GM12878 (cell line): ENCODE results near the gene ASB6. TPM values are rescaled to one million over a fixed set of nuclear protein-coding genes. Genes with fewer than 3 reads are reported as not detected.

Experiments used
- ATAC-seq: fragments of 200-7000 bp; cut with Tn5 transposase; 3 replicates; pipeline ENCODE4 v1.9.1; 2020; ENCODE audit warnings: mild to moderate bottlenecking, moderate library complexity
- BruUV-seq: library from RNA; stranded (reverse); fragments of 400-500 nt; replicated peaks from 2 replicates; lab custom pipeline; 2021; lab: Mats Ljungman, UMichigan
- CTCF ChIA-PET: fragments of 300-600 bp; sonication (Branson Sonifier 250); formaldehyde crosslinking; extraction: SDS; loops from one replicate; lab custom pipeline; 2021; ENCODE audit warnings: inconsistent platforms; lab: Yijun Ruan, JAX
- POLR2A ChIA-PET: fragments of 350-600 bp; formaldehyde crosslinking; extraction: SDS; loops from one replicate; lab custom pipeline; 2021; ENCODE audit warnings: inconsistent platforms; lab: Charles Lee
- RAD21 ChIA-PET: fragments of 300-600 bp; sonication (Branson Sonifier 250); formaldehyde crosslinking; loops from one replicate; lab custom pipeline; 2023; ENCODE audit warnings: antibody characterized with exemption; ENCODE audit not compliant: unreplicated experiment; lab: Charles Lee
- SMC1A ChIA-PET: fragments of 300-600 bp; sonication (Branson Sonifier 250); formaldehyde crosslinking; loops from one replicate; lab custom pipeline; 2023; ENCODE audit not compliant: unreplicated experiment, uncharacterized antibody; lab: Charles Lee
- DNase-seq: peaks from one replicate; pipeline ENCODE4 v3.0.0-alpha.2; 2011; ENCODE audit warnings: low read depth, low spot score
- FAIRE-seq: peaks from 3 replicates; lab custom pipeline; 2011; peaks lifted over from hg19 to GRCh38; lab: Jason Lieb, UNC
- H2AFZ ChIP-seq: 2 replicates; pipeline ENCODE4 v1.6.0; 2011; ENCODE audit warnings: low read depth, low read length, control low read depth; ENCODE audit not compliant: control insufficient read depth
- H3K27ac ChIP-seq: 2 replicates; pipeline ENCODE4 v1.5.1; 2011; ENCODE audit warnings: control low read depth; ENCODE audit not compliant: control insufficient read depth, insufficient read depth
- H3K27me3 ChIP-seq, 2 experiments: replicated peaks in 1 of 2; 2 replicates each; pipeline versions ENCODE4 v1.6.0 to v1.6.1; 2011; ENCODE audit warnings: low read length in 1 of 2; ENCODE audit not compliant: control insufficient read depth in 2 of 2, insufficient read depth in 2 of 2
- H3K36me3 ChIP-seq, 2 experiments: 2 replicates each; pipeline ENCODE4 v1.5.1; 2011; ENCODE audit warnings: low read length in 1 of 2; ENCODE audit not compliant: control insufficient read depth in 2 of 2, insufficient read depth in 2 of 2
- H3K4me1 ChIP-seq: 2 replicates; pipeline ENCODE4 v1.6.1; 2011; ENCODE audit warnings: mild to moderate bottlenecking, low read length, moderate library complexity, mixed read lengths; ENCODE audit not compliant: control insufficient read depth, insufficient read depth
- H3K4me2 ChIP-seq: 2 replicates; pipeline ENCODE4 v1.6.0; 2011; ENCODE audit warnings: control low read depth; ENCODE audit not compliant: control insufficient read depth, insufficient read depth
- H3K4me3 ChIP-seq: fragments of 200-600 bp; sonication (generic); 2 replicates; pipeline ENCODE4 v1.5.1; 2016
- H3K79me2 ChIP-seq: 2 replicates; pipeline ENCODE4 v1.6.0; 2011; ENCODE audit warnings: low read length; ENCODE audit not compliant: control insufficient read depth, insufficient read depth
- H3K9ac ChIP-seq: 2 replicates; pipeline ENCODE4 v1.8.0; 2011; ENCODE audit warnings: low read length, control low read depth, mixed read lengths; ENCODE audit not compliant: control insufficient read depth, insufficient read depth
- H3K9me3 ChIP-seq: replicated peaks from 3 replicates; pipeline ENCODE4 v1.5.1; 2011; ENCODE audit warnings: mild to moderate bottlenecking, low read length; ENCODE audit not compliant: control insufficient read depth, insufficient read depth
- H4K20me1 ChIP-seq: 2 replicates; pipeline ENCODE4 v1.6.0; 2011; ENCODE audit not compliant: control insufficient read depth, insufficient read depth
- ATF3 ChIP-seq: IDR thresholded peaks from 2 replicates; pipeline ENCODE4 v1.6.1; 2011; ENCODE audit warnings: low read depth, mild to moderate bottlenecking, low read length, moderate library complexity, borderline replicate concordance; ENCODE audit errors: extremely low read depth
- BMI1 ChIP-seq: fragments of 450-650 bp; IDR thresholded peaks from 2 replicates; pipeline ENCODE4 v1.6.1; 2016; ENCODE audit warnings: mild to moderate bottlenecking, moderate library complexity, borderline replicate concordance
- CEBPB ChIP-seq, 2 experiments: fragments of 150-350 bp in 1 of 2; IDR thresholded peaks; 2 replicates each; pipeline ENCODE4 v1.6.1; 2012 to 2014; ENCODE audit warnings: low read depth in 2 of 2, low read length in 2 of 2, borderline replicate concordance in 1 of 2, inconsistent platforms in 1 of 2
- E4F1 ChIP-seq: fragments of 450-650 bp; IDR thresholded peaks from 2 replicates; pipeline ENCODE4 v1.6.1; 2018; ENCODE audit warnings: borderline replicate concordance, mild to moderate bottlenecking; ENCODE audit not compliant: partially characterized antibody
- FOXM1 ChIP-seq: IDR thresholded peaks from 2 replicates; pipeline ENCODE4 v1.6.1; 2012; ENCODE audit warnings: low read depth, mild to moderate bottlenecking, inconsistent platforms, low read length, moderate library complexity
- POLR2AphosphoS5 ChIP-seq: IDR thresholded peaks from 2 replicates; pipeline ENCODE4 v1.6.1; 2011; ENCODE audit warnings: mild to moderate bottlenecking, low read length, inconsistent platforms
- SMARCA5 ChIP-seq: fragments of 450-650 bp; IDR thresholded peaks from 2 replicates; pipeline ENCODE4 v1.6.1; 2017; ENCODE audit warnings: mild to moderate bottlenecking
- WGBS: methylation state at CpG from one replicate; pipeline ENCODE4 v1.1.6; 2016; ENCODE audit warnings: low lambda C conversion rate; ENCODE audit not compliant: insufficient replicate concordance, insufficient coverage; ENCODE audit errors: missing lambda C conversion rate; 5-methylcytosine and 5-hydroxymethylcytosine counted together
- in situ Hi-C: fragments of 300-500 bp; cut with MboI; formaldehyde crosslinking; loops from 9 replicates; pipeline ENCODE4 v1.14.3; 2018; ENCODE audit warnings: mixed read lengths
- intact Hi-C: fragments of 100-400 bp; cut with micrococcal nuclease; formaldehyde crosslinking; loops from one replicate; pipeline ENCODE4 v1.14.2; 2022; ENCODE audit not compliant: unreplicated experiment
- polyA plus RNA-seq, 11 experiments: library from polyadenylated mRNA; depleted of rRNA in 4 of 11; unstranded in 6 of 11; stranded (reverse) in 5 of 11; fragments of >200 nt; fragmentation: Nextera tagmentation in 4 of 11; fragmentation: Illumina TruSeq in 1 of 11; extraction: Ambion mirVana in 4 of 11; extraction: Trizol in 1 of 11; gene quantifications; 1 replicate in 1 of 11; 2 replicates in 10 of 11; pipeline versions ENCODE4 v1.2.1 to v1.2.3, GENCODE V29; 2011 to 2016; ENCODE audit warnings: inconsistent platforms in 2 of 11, missing spikeins in 2 of 11, low read depth in 1 of 11
- total RNA-seq, 4 experiments: library from RNA; depleted of rRNA in 3 of 4; stranded (reverse); fragments of >200 nt in 3 of 4; fragmentation: Illumina TruSeq in 1 of 4; extraction: Trizol in 1 of 4; gene quantifications; 2 replicates each; pipeline versions ENCODE4 v1.2.1 to v1.2.3, GENCODE V29; 2013 to 2021

ASB6 gene
- total and polyA plus RNA-seq, 10 of the 15 experiments (the other 5 are each of a cell fraction or from before 2014, with no cell fraction given): 0.80 to 18.2 (median 9.9) TPM

- TF ChIP-seq ATF3 (no peak), E4F1 (no peak), SMARCA5 (no peak)
Observed at GRCh38 chr9:129630967-129631673, 10.8 kb downstream of the ASB6 start (continued).

- Histone ChIP-seq H3K27me3 (no peaks in the 10 kb centered on the region), H3K27ac (no peak overlapping the region), H3K9ac (no peak overlapping the region; the same call in 1 of the 2 replicates), H3K4me2 (peak overlapping the region; percentile 54; the same call in 1 of the 2 replicates), H3K4me1 (peaks cover 18% of the 10 kb centered on the region), H2AFZ (no peak overlapping the region), H3K79me2 (peaks cover 55% of the 10 kb centered on the region), H3K4me3 (0 out of 2 replicates have a peak overlapping the region, but pooled peaks have one; percentile 6), H3K9me3 (no peaks in the 10 kb centered on the region), H4K20me1 (no peaks in the 10 kb centered on the region; the same call in 1 of the 2 replicates), H3K36me3 (peaks cover 9% of the 10 kb centered on the region in 2 experiments; a peak in 3 of 4 replicates)
- ChIA-PET SMC1A (interaction anchor here (1.4 kb wide), 1 partner anchor 498 kb away, joined by 3 read pairs; no protein-coding TSS in a partner anchor), RAD21 (interaction anchor here (1.1 kb wide), 1 partner anchor 498 kb away, joined by 3 read pairs; no protein-coding TSS in a partner anchor), CTCF (interaction anchor here (0.6 to 1.2 kb wide), 2 partner anchors 455 to 498 kb away, joined by 3 to 5 read pairs; no protein-coding TSS in a partner anchor), POLR2A (interaction anchor here (1.5 kb wide), 1 partner anchor 10 kb away, joined by 3 read pairs; no protein-coding TSS in a partner anchor)
- DNase-seq: no peak
- WGBS: 85% methylated on average over 8 of the region's 8 CpGs
- intact Hi-C loops: no loop called here
- no peak for FAIRE-seq
- ATAC-seq: no peak
- no TSS peak for BruUV-seq
- TF ChIP-seq BMI1: no peak
- TF ChIP-seq FOXM1: no peak
- no peak for TF ChIP-seq POLR2AphosphoS5
- no peak for TF ChIP-seq CEBPB (IDR thresholded peaks at IDR 0.05; ENCODE audit: borderline replicate concordance in 1 of 2, low read depth in 2 of 2, low read length in 2 of 2)
- in situ Hi-C loops: no loop called here
Observed at GRCh38 chr9:129629251-129629820, 12.6 kb downstream of the ASB6 start.
